GM19351 (cell line): Measurements from ENCODE around the gene RAB1A.
"Not testable (repeated sequence)": the region's sequence is repeated elsewhere in the genome, so short reads cannot be mapped to it uniquely, and the experiment has no call there.

Experiments used
- ATAC-seq: cut with Tn5 transposase; IDR thresholded peaks from one replicate; pipeline ENCODE4 v1.9.1; 2021; ENCODE audit warnings: mild to moderate bottlenecking, moderate library complexity; ENCODE audit not compliant: unreplicated experiment

The RAB1A gene

GRCh38 chr2:65129826-65130663, at the start of gene RAB1A:
Gene RAB1A, minus strand, starts transcription at chr2:65130106. Its CDS starts 191 bp downstream, at chr2:65129915.
- peak; percentile 93 for ATAC-seq

DNA sequence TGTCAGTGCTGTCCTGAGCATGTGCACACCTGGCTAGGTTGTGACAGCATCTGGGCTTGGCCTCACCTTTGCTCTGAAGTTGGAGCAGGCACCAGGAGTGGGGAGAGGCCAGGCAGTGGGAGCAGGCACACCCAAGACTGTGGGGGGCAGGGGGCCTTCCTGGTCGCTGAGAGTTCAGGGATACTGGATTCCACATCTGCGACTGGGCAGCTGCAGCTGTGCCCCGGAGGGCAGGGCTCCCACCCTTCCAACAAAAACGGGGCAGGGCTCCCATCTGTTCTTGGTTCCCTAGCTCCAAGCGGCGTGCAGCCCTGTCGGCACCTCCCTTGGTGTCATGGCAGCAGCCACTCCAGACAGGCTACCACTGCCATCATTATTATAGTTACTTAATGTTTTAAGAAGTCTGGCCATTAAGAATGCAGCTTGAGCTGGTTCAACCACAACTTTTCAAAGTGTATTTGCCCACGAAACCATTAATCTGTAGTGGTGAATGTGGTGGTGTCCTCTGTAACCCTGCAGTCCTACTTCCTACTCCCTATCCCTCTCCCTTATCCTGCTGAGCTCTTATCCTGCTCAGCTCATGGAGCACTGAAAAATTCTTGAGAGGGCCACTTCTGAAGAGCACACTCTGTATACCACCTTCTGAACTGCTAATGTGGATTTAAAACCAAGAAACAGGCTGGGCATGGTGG, 48.0 kb upstream of the RAB1A start:
- no peak for ATAC-seq

DNA sequence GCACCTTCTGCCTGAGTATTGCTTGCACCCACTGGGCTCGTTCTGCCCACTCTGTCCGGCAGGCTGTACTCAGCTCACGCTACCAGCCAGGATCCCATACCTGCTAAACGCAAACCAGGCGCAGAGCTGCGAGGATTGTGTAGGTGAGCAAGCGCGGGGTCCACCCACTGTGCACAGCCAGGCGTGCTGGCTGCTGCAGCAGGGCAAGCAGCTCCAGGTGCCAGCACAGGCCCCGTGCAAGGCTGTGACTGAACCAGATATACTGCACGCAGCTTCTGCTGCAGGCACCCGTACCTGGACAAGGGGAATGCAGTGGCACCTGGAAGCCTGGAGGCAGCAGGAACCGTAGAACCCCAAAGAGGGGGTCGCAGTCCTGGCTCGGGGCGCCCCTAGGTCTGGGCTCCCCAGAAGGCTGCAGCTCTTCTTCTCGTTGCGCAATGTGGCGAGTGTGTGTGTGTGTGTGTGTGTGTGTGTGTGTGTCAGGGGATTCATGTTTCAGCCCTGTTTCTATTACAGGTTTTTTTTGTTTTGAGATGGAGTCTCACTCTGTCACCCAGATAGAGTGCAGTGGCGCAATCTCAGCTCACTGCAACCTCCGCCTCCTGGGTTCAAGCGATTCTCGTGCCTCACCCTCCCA, 46.1 kb upstream of the RAB1A start:
- ATAC-seq: no peak

GRCh38 chr2:65174031-65174430, 44.1 kb upstream of the RAB1A start:
- not testable (repeated sequence) for ATAC-seq

- ATAC-seq: no peak
These were observed 43.3 kb upstream of the RAB1A start for GRCh38 chr2:65172994-65173790.

GRCh38 chr2:65170611-65171477, 40.9 kb upstream of the RAB1A start:
- not testable (repeated sequence) for ATAC-seq

- ATAC-seq: no peak
These were observed 39.8 kb upstream of the RAB1A start for GRCh38 chr2:65169760-65170136.

DNA sequence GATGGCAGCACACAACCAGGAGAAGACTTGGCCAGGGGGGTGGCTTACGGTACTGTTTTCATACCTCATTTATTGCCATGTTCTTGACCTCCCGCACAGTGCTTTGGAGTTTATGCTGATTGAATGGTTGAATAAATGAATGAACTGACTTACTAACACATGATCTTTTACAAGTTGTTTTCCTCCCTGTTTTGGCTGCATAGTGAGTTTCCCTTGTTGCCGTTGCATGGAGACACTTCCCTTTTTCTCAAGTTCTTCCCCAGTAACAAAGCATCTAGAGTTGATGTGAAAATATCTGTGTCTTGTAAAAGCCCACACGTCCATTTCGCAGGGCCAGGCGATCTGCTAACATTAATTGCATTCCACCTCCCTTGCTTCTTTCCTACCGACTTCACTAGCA, 35.7 kb upstream of the RAB1A start:
- no peak for ATAC-seq

DNA sequence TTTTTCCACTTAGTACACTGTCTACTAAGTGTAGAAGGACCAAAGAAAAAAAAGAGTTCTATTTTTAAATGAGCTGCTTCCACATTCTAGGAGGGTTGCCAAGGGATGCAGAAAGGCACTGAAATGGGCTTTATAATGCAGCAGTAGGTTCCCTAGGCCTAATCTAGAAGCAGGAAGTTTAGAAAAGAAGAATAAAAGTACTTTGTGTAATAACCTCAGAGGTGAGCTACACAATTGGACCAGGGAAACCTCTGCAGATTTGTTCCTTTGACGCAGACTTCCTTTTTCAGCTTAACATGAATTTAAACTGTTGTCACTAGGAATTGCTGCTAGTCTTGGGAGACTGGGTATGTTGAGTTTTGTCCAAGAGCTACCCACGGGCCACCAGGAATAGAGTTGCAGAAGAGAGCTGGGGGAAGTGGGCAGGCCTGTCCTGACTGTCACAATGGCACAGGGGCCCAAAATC, 34.6 kb upstream of the RAB1A start:
- ATAC-seq: no peak

DNA sequence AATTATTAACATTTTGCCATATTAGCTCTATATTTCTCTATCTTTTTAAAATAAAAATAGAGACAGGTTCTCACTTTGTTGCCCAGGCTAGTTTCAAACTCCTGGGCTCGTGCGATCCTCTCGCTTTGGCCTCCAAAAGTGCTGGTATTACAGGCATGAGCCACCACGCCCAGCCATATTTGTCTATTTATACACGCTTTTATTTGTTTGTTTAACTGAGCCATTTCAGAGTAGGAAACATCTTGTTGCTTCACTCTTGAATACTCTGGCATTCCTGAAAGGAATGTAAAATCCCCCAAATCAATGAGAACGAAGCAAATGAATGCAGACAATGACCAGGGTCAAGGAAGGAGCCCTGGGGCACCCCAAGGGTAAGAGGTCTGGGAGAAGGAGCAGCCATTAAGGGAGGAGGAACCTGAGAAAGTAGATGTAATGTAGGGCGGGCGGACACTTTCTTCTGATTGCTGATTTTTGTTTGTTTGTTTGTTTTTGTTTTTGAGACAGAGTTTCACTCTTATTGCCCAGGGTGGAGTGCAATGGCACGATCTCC, 31.7 kb upstream of the RAB1A start:
- no peak for ATAC-seq

GRCh38 chr2:65159906-65160305, 30.0 kb upstream of the RAB1A start:
- no peak for ATAC-seq

GRCh38 chr2:65159261-65159660, 29.4 kb upstream of the RAB1A start:
- ATAC-seq: no peak

DNA sequence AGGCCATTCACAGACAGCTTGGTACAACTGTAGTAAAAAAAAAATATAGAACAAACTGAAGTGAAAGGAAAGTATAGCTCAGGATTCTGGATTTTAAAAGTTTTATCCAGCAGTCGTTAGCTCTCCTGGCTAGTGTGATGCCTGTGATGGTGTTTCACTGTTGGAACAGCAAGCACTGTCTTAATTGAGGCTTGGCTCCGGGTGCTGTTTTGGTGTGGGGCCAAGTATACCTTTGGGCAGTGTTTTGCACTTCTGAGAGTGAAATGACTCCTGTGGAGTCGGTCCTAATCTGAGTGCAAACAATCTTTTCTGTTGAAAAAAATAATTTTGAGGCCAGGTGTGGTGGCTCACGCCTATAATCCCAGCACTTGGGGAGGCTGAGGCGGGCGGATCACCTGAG, 28.7 kb upstream of the RAB1A start:
- no peak for ATAC-seq

- ATAC-seq: not testable (repeated sequence)
These were observed 27.9 kb upstream of the RAB1A start for GRCh38 chr2:65157856-65158255.

DNA sequence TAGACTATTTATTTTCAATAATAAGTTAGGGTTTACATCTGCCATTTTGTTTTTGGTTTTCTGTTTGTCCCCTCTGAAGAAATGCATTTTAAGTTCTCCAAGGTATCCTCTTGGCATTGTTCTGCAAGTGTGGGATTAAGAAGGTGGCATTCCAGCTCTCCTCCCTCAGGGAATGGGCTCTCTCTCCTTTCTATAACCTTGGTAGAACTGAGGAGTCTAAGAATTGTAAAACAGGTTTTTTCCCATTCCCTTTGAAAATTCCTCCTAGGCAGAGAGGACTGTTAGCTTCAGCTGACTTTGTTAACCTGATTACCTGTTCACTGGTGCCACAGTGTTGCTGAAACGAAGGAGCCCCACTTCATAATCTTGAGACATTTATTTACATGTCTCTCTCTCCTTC, 26.1 kb upstream of the RAB1A start:
- ATAC-seq: no peak

- ATAC-seq: no peak
These were observed 23.6 kb upstream of the RAB1A start for GRCh38 chr2:65153515-65153914.

DNA sequence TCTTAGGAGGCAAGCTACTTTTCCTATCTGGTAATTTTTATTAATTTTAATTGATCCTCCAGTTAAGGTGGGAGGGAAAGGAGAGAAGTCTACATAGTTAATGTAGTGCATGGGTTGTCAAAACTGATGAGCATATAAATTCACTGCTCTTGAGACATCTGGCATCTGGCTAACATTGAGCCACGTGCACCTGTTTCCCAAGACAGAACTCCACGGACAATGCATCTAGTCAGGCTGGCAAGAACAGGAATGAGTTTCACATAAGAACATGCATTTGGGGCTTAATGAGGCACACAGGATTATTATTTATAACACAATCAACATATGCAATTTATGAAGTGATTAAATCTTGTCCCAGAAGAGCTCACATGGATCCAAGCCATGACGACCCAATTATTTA, 16.2 kb upstream of the RAB1A start:
- ATAC-seq: no peak

DNA sequence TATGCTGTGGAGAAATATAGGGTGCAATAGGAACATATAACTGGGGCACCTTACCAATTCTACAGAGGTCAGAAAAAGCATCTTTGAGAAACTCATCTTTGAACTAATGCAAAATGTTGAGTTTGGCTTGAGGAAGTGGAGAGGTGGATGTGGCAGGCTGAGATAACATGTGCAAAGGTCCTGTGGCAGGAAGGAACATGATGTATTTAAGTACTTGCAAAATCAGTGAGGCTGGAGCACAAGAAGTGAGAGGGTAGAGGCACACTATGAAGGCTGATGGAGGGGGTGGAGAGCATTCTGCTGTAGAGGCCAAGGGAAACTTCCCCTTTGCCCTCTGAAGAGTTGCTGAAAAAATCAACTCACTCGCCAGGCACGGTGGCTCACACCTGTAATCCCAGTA, 14.7 kb upstream of the RAB1A start:
- no peak for ATAC-seq

DNA sequence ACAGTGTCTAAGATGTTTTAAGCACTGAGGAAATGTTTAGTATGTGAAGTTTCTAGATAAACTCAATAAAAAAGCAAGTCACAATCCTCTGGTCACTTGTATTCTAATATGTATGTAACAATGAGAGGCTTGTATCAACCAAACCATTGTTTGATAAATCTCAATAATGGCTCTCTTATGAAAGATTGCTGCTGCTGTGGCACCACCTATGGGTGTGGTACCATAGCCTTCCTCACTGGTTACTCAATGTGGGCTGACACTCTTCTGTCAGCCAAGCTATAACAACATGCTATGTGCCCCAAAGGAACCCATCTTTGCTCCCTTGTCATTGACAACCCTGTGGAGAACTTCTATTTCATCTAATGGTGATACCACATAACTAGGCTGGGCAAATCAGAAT, 12.6 kb upstream of the RAB1A start:
- no peak for ATAC-seq
